AG04450 (cell line): Measurements from ENCODE around the gene DNLZ. TPM values are rescaled to one million over a fixed set of nuclear protein-coding genes. Genes with fewer than 3 reads are reported as not detected.
A peak's percentile ranks its signal among the peaks of the same experiment; 100 is the strongest.

ENCODE experiments used
- CTCF ChIA-PET: fragments of 300-600, 350-600 bp; formaldehyde crosslinking; extraction: SDS; loops from one replicate; lab custom pipeline; 2022; ENCODE audit warnings: antibody characterized with exemption, inconsistent platforms; lab: Charles Lee
- POLR2A ChIA-PET: fragments of 350-600 bp; formaldehyde crosslinking; extraction: SDS; loops from one replicate; lab custom pipeline; 2021; ENCODE audit warnings: antibody characterized with exemption, inconsistent platforms; lab: Yijun Ruan, JAX
- DNase-seq: peaks from one replicate; pipeline ENCODE4 v3.0.0-alpha.2; 2011; ENCODE audit warnings: low read depth, low spot score
- H3K27ac ChIP-seq: one replicate; pipeline ENCODE4 v1.5.1; 2012; ENCODE audit warnings: low read depth, low read length, control low read depth
- H3K27me3 ChIP-seq: one replicate; pipeline ENCODE4 v1.6.0; 2012; ENCODE audit warnings: low read length; ENCODE audit not compliant: control insufficient read depth, insufficient read depth
- H3K4me3 ChIP-seq: 2 replicates; pipeline ENCODE4 v1.5.1; 2011; ENCODE audit warnings: mild to moderate bottlenecking, low read depth, low read length, control low read depth
- H3K9me3 ChIP-seq: 2 replicates; pipeline ENCODE4 v1.5.1; 2012; ENCODE audit warnings: low read length; ENCODE audit not compliant: control insufficient read depth, insufficient read depth
- polyA plus RNA-seq: library from polyadenylated mRNA; depleted of rRNA; stranded (reverse); fragments of >200 nt; gene quantifications from 2 replicates; pipeline ENCODE4 v1.2.3, GENCODE V29; 2011
- TF ChIP-seq, protein P1 (sequence below): IDR thresholded peaks from 2 replicates; pipeline ENCODE4 v1.5.1; 2011; ENCODE audit warnings: low read depth, low read length, control low read depth, inconsistent platforms

Gene DNLZ
- polyA plus RNA-seq, 1 experiment: 3.7 TPM

GRCh38 chr9:136346157-136346481 lies 17.4 kb downstream of the DNLZ start:
- Histone ChIP-seq H3K9me3 (no peaks in the 10 kb centered on the region; the same call in 1 of the 2 replicates), H3K4me3 (no peak overlapping the region), H3K27me3 (no peaks in the 10 kb centered on the region), H3K27ac (no peak overlapping the region)
- POLR2A ChIA-PET: interaction anchor here (1.0 kb wide), 1 partner anchor 17 kb away, joined by 4 read pairs; the partner anchor contains the start of gene DNLZ
- CTCF ChIA-PET: interaction anchor here (1.4 kb wide), 1 partner anchor 9 kb away, joined by 4 read pairs; no protein-coding TSS in a partner anchor
- DNase-seq: no peak
- TF ChIP-seq, protein P1, sequence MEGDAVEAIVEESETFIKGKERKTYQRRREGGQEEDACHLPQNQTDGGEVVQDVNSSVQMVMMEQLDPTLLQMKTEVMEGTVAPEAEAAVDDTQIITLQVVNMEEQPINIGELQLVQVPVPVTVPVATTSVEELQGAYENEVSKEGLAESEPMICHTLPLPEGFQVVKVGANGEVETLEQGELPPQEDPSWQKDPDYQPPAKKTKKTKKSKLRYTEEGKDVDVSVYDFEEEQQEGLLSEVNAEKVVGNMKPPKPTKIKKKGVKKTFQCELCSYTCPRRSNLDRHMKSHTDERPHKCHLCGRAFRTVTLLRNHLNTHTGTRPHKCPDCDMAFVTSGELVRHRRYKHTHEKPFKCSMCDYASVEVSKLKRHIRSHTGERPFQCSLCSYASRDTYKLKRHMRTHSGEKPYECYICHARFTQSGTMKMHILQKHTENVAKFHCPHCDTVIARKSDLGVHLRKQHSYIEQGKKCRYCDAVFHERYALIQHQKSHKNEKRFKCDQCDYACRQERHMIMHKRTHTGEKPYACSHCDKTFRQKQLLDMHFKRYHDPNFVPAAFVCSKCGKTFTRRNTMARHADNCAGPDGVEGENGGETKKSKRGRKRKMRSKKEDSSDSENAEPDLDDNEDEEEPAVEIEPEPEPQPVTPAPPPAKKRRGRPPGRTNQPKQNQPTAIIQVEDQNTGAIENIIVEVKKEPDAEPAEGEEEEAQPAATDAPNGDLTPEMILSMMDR: no peak

- DNase-seq: no peak
- H3K9me3 ChIP-seq: no peaks in the 10 kb centered on the region; the same call in 1 of the 2 replicates
- H3K4me3 ChIP-seq: no peak overlapping the region
- H3K27me3 ChIP-seq: no peaks in the 10 kb centered on the region
- TF ChIP-seq, protein P1: peak; percentile 38
- ChIA-PET POLR2A (interaction anchor here (1.0 kb wide), 1 partner anchor 18 kb away, joined by 4 read pairs; the partner anchor contains the start of gene DNLZ), CTCF (interaction anchor here (0.5 to 1.4 kb wide), 3 partner anchors 8 to 41 kb away, joined by 3 to 4 read pairs (median 4); no protein-coding TSS in a partner anchor)
- H3K27ac ChIP-seq: no peak overlapping the region
These were observed 18.0 kb downstream of the DNLZ start for GRCh38 chr9:136345281-136346156.

GRCh38 chr9:136344544-136345280 lies 18.8 kb downstream of the DNLZ start:
- TF ChIP-seq, protein P1: no peak
- POLR2A ChIA-PET: no interaction called here
- Histone ChIP-seq H3K27ac (peak overlapping the region; percentile 11), H3K4me3 (no peak overlapping the region), H3K9me3 (no peaks in the 10 kb centered on the region; the same call in 1 of the 2 replicates), H3K27me3 (no peaks in the 10 kb centered on the region)
- CTCF ChIA-PET: interaction anchor here (0.6 to 1.4 kb wide), 2 partner anchors 7 to 44 kb away, joined by 4 to 7 read pairs; no protein-coding TSS in a partner anchor
- DNase-seq: no peak

- TF ChIP-seq, protein P1: no peak
- CTCF ChIA-PET: no interaction called here
These were observed 19.7 kb downstream of the DNLZ start for GRCh38 chr9:136343884-136344269.

More at GRCh38 chr9:136343884-136344269, 19.7 kb downstream of the DNLZ start:
- no peaks in the 10 kb centered on the region; the same call in 1 of the 2 replicates for H3K9me3 ChIP-seq
- H3K27me3 ChIP-seq: no peaks in the 10 kb centered on the region
- H3K4me3 ChIP-seq: no peak overlapping the region
- no peak for DNase-seq
- POLR2A ChIA-PET: no interaction called here
- no peak overlapping the region for H3K27ac ChIP-seq
